Esophagus squamous epithelium (tissue), 4 donors: ENCODE measurements around the gene FES.

Source experiments
- CTCF ChIP-seq, 6 experiments: fragments of 450-650 bp in 4 of 6; fragments of 200-600 bp in 2 of 6; sonication (generic) in 2 of 6; IDR thresholded peaks; one replicate each; pipeline ENCODE4 v1.5.1; 2016 to 2019; ENCODE audit warnings: antibody characterized with exemption in 6 of 6, mild to moderate bottlenecking in 4 of 6, moderate library complexity in 4 of 6
- POLR2A ChIP-seq, 4 donors: fragments of 450-650 bp; IDR thresholded peaks; one replicate each; pipeline ENCODE4 v1.6.1; 2017; ENCODE audit warnings: antibody characterized with exemption in 4 of 4, mild to moderate bottlenecking in 4 of 4, moderate library complexity in 3 of 4

GRCh38 chr15:90851940-90852339 is 32.4 kb upstream of the FES start:
- TF ChIP-seq POLR2A (IDR thresholded peaks at IDR 0.05) (no peak), CTCF (IDR thresholded peaks at IDR 0.05) (no peak)
